GM13977 (cell line): ENCODE measurements around the gene SLC9A8.

ENCODE experiments used
- DNase-seq: peaks from one replicate; pipeline ENCODE4 v3.0.0; 2012; ENCODE audit warnings: low spot score
- in situ Hi-C: fragments of 300-500 bp; cut with MboI; formaldehyde crosslinking; loops from one replicate; pipeline ENCODE4 v1.12.0; 2022; ENCODE audit warnings: low sequenced_read_pairs, low pct_unique_long_range_greater_than_20kb, mixed read lengths, inconsistent platforms; ENCODE audit not compliant: unreplicated experiment
- TF ChIP-seq, protein P1 (sequence below): IDR thresholded peaks from 2 replicates; pipeline ENCODE4 v1.5.1; 2012; ENCODE audit warnings: mild to moderate bottlenecking, control low read depth; ENCODE audit not compliant: insufficient read depth; ENCODE audit errors: extremely low read depth, missing control alignments

The SLC9A8 gene

DNA sequence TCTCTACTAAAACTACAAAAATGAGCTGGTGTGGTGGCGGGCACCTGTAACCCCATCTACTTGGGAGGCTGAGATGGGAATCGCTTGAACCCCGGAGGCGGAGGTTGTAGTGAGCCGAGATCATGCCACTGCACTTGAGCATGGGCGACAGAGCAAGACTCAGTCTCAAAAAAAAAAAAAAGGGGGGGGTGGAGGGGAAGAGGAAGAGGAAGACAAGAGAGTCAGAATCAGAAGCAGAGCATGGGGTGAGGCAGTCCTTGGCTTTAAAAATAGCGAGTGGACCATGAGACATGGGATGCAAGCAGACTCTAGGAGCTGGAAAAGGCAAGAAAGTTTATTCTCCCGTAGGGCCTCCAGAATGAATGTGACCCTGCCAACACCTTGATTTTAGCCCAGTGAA, 3.9 kb upstream of the SLC9A8 start:
- DNase-seq: no peak
- in situ Hi-C loops: no loop called here
- TF ChIP-seq, protein P1, sequence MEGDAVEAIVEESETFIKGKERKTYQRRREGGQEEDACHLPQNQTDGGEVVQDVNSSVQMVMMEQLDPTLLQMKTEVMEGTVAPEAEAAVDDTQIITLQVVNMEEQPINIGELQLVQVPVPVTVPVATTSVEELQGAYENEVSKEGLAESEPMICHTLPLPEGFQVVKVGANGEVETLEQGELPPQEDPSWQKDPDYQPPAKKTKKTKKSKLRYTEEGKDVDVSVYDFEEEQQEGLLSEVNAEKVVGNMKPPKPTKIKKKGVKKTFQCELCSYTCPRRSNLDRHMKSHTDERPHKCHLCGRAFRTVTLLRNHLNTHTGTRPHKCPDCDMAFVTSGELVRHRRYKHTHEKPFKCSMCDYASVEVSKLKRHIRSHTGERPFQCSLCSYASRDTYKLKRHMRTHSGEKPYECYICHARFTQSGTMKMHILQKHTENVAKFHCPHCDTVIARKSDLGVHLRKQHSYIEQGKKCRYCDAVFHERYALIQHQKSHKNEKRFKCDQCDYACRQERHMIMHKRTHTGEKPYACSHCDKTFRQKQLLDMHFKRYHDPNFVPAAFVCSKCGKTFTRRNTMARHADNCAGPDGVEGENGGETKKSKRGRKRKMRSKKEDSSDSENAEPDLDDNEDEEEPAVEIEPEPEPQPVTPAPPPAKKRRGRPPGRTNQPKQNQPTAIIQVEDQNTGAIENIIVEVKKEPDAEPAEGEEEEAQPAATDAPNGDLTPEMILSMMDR: no peak

DNA sequence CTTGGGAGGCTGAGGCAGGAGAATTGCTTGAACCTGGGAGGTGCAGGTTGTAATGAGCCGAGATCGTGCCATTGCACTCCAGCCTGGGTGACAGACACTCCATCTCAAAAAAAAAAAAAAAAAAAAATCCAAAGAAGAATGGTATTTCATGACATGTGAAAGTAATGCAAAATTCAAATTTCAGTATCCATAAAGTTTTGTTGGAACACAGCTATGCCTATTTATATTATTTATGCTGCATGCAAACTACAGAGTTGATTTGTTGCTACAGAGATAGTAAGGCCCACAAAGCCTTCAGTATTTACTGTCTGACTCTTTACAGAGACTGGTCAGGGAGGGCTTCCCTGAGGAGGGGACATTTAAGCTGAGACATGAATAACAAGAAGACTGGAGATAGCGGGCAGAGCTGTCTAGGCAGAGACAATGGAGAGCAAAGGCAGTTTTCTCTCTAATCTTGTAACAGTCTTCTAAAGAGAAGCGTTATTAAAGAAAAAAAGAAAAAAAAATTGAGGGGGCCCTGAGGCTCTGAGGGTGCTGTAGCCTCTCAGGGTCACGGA, 2.7 kb upstream of the SLC9A8 start:
- TF ChIP-seq, protein P1: no peak

DNA sequence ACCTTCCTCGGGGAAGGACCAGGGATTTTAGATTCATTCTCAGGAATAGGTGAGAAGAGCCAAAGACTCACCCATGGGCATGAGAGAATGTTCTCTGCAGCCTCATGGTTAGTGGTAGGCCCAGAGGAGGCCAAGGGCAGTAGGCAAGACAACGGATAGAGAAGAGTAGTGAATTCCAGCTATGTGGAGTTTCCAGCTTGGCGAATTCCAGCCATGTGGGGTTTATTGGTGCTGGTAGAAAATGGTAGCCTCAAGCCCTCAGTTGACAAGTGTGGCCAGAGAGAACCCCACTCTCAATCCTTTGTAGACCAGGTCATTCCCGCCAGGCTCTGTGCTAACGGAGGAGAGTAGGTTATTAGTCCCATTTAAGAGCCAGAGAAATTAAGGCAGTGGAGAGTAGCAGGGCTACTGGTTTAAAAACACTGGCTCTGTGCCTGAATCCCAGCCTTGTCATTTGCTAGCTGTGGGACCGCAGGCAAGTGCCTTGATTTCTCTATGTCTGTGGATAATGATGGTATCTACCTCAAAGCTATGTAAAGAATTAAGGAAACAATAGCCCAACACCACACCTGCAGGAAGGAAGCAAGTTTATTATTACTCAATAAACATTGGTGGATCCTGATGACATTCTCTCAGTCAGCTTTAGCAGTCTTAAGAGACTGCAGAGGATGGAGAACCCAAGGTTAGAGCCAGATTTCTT, 2.0 kb upstream of the SLC9A8 start:
- in situ Hi-C loops: no loop called here
- no peak for DNase-seq
- TF ChIP-seq, protein P1: no peak

More for the DNA sequence above, 2.7 kb upstream of the SLC9A8 start:
- in situ Hi-C loops: no loop called here
- DNase-seq: no peak

DNA sequence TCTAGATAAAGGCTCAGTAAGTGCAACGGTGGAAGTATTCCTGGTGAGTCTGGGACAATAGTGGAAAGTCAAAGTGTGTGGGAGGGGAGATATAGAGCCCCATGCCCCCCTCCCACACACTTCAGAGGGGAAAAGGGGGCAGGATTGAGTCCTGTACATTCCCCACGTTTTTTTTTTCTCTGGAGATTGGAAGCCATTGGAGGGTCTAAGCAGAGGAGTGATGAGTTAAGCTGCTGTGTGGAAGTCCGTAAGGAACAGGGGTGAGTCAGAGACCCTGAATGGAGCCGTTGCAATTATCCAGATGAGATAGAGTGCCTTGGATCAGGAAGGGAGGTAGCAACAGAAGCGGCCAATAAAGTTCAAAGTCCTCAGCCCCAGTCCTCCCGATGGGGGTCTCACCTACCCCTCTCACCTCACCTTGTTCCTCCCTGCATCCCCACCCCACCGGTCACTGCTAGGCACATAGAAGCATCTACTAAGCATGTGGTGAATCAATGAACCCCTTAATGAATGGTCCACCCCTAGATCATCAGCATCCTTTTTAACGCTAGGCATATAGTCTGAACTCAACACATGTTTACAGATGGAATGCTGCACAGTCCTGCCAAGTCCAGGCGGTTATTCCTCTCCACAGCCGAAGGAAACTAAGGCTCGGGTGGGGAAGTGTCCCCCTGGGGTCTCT, 662 bp upstream of the SLC9A8 start:
- in situ Hi-C loops: no loop called here
- DNase-seq: no peak
- TF ChIP-seq, protein P1: no peak

DNA sequence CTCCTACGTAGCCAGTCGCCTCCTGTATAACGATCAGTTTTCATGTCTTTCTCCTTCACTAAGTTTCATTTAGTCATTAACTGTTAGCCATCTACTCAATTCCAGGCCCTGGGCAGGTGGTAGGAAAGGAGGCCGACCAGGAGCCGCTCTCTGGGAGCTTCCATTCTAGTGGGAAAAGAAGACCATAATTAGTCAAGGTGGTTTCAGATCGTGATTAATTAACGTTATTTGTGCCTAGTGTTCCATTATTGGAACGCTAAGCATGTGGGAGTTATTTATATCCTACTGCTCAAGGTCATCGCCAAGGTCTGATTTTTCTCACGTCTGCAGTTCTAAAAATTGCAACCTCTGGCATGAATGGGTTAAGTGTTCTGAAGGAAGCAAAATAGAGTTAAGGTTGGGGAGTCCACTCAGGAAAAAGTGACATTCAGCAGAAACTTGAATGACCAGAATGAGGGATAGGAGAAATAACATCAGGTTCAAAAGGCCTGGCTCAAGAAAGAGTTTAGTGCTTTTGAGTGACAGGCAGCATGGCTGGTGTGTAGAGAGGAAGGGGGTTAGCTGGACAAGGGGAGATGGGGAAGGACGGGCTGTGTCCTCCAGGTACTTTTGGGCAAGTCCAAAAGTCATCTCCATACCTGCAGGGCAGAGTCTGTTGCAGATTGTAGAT, 812 bp downstream of the SLC9A8 start:
- TF ChIP-seq, protein P1: no peak
- in situ Hi-C loops: no loop called here
- no peak for DNase-seq

DNA sequence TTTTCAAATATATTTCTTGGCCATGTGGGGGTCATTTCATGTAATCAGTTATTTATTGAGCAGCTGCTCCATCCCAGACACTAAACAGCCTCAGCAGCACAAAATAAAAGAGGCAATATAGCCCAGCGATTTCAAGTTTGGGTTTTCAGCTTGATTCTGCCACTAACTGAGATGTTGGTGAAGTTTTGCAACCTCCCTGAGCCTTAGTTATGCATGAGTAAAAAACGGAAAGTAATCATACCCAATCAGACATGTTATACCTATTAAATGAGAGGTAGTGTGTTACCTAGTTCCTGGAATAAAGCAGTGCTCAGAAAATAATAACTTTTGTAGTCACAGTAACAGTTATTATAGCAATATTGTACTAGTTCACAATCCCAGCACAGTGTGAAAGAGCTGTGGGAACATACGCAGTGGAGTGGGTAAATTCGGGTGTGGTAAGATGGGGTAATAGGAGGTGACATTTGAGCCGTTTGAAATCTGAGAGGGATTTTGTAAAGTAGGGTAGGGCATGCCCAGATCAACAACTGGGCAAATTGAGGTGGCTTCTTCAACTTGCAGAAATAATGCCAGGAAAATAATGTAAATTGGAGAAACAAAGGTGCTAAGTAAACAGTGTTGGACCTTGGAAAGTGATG, 1.5 kb downstream of the SLC9A8 start:
- TF ChIP-seq, protein P1: no peak
- no peak for DNase-seq
- in situ Hi-C loops: no loop called here
